K562 (cell line): ENCODE data around the gene CEP85L. TPM values are rescaled to one million over a fixed set of nuclear protein-coding genes. Genes with fewer than 3 reads are reported as not detected.
A peak's percentile ranks its signal among the peaks of the same experiment; 100 is the strongest.

ENCODE experiments used
- ATAC-seq: fragments of 200-7000 bp; cut with Tn5 transposase; 3 replicates; pipeline ENCODE4 v1.9.1; 2020; ENCODE audit warnings: moderate library complexity
- BruUV-seq: library from RNA; stranded (reverse); fragments of 400-500 nt; replicated peaks from 2 replicates; lab custom pipeline; 2021; lab: Mats Ljungman, UMichigan
- CTCF ChIA-PET: fragments of 300-600 bp; formaldehyde crosslinking; extraction: SDS; loops from one replicate; lab custom pipeline; 2021; ENCODE audit warnings: low intra/inter-chr PET ratio; lab: Yijun Ruan, JAX
- POLR2A ChIA-PET: fragments of 300-600, 350-650 bp; sonication (Branson Sonifier 250); formaldehyde crosslinking; extraction: SDS; loops from one replicate; lab custom pipeline; 2021; ENCODE audit warnings: antibody characterized with exemption, inconsistent platforms; lab: Yijun Ruan, JAX
- DNase-seq, 4 experiments: peaks; one replicate each; pipeline versions ENCODE4 v3.0.0 to v3.0.0-alpha.2; 2011 to 2018; ENCODE audit warnings: low spot score in 3 of 4, mixed read lengths in 3 of 4; ENCODE audit errors: extremely low read depth in 1 of 4
- FAIRE-seq: peaks from 2 replicates; lab custom pipeline; 2011; peaks lifted over from hg19 to GRCh38; lab: Jason Lieb, UNC
- H2AFZ ChIP-seq: 2 replicates; pipeline ENCODE4 v1.6.0; 2011; ENCODE audit warnings: low read depth, low read length, control low read depth, inconsistent platforms
- H3K27ac ChIP-seq: fragments of 200-600 bp; 3 replicates; pipeline ENCODE4 v1.8.0; 2011; ENCODE audit warnings: low read depth, mild to moderate bottlenecking, control low read depth, inconsistent platforms, low read length, moderate library complexity, mixed read lengths; ENCODE audit errors: extremely low read depth
- H3K27me3 ChIP-seq, 2 experiments: fragments of 300-600 bp in 1 of 2; 2 replicates in 1 of 2; 3 replicates in 1 of 2; pipeline versions ENCODE4 v1.6.0 to v1.8.0; 2011; ENCODE audit warnings: inconsistent platforms in 2 of 2, low read length in 2 of 2, mild to moderate bottlenecking in 1 of 2, mixed read lengths in 1 of 2, moderate library complexity in 1 of 2; ENCODE audit not compliant: control insufficient read depth in 2 of 2, insufficient read depth in 2 of 2
- H3K36me3 ChIP-seq: fragments of 300-600 bp; 3 replicates; pipeline ENCODE4 v1.8.0; 2011; ENCODE audit warnings: mild to moderate bottlenecking, low read length, inconsistent platforms; ENCODE audit not compliant: control insufficient read depth, insufficient read depth
- H3K4me1 ChIP-seq, 2 experiments: fragments of 200-600 bp in 1 of 2; replicated peaks in 1 of 2; 2 replicates in 1 of 2; 3 replicates in 1 of 2; pipeline versions ENCODE4 v1.5.1 to v1.8.0; 2011; ENCODE audit warnings: inconsistent platforms in 2 of 2, low read length in 2 of 2, mild to moderate bottlenecking in 1 of 2, mixed read lengths in 1 of 2, moderate library complexity in 1 of 2; ENCODE audit not compliant: control insufficient read depth in 2 of 2, insufficient read depth in 2 of 2
- H3K4me2 ChIP-seq: 2 replicates; pipeline ENCODE4 v1.6.1; 2011; ENCODE audit warnings: low read length, control low read depth, inconsistent platforms, mixed read lengths; ENCODE audit not compliant: insufficient read depth
- H3K4me3 ChIP-seq: fragments of 200-600 bp; sonication (generic), shearing (Covaris generic); 2 replicates; pipeline ENCODE4 v1.5.1; 2016; ENCODE audit warnings: control low read depth, inconsistent platforms
- H3K79me2 ChIP-seq: fragments of 200-600 bp; 3 replicates; pipeline ENCODE4 v1.8.0; 2011; ENCODE audit warnings: low read length, inconsistent platforms; ENCODE audit not compliant: control insufficient read depth, insufficient read depth
- H3K9ac ChIP-seq, 2 experiments: 2 replicates each; pipeline versions ENCODE4 v1.6.0 to v1.6.1; 2011; ENCODE audit warnings: low read depth in 2 of 2, low read length in 2 of 2, control low read depth in 1 of 2, inconsistent platforms in 1 of 2, mild to moderate bottlenecking in 1 of 2, mixed read lengths in 1 of 2; ENCODE audit not compliant: insufficient read depth in 1 of 2
- H3K9me1 ChIP-seq: one replicate; pipeline ENCODE4 v1.6.0; 2011; ENCODE audit warnings: inconsistent platforms, mild to moderate bottlenecking, low read length, moderate library complexity; ENCODE audit not compliant: control insufficient read depth, insufficient read depth
- H3K9me3 ChIP-seq: replicated peaks from 2 replicates; pipeline ENCODE4 v1.5.1; 2011; ENCODE audit warnings: low read depth, low read length, inconsistent platforms; ENCODE audit not compliant: control insufficient read depth, insufficient read depth
- H4K20me1 ChIP-seq: replicated peaks from 2 replicates; pipeline ENCODE4 v1.6.1; 2011; ENCODE audit warnings: low read length, inconsistent platforms, mixed read lengths; ENCODE audit not compliant: control insufficient read depth, insufficient read depth
- ESRRA ChIP-seq: fragments of 450-650 bp; IDR thresholded peaks from 2 replicates; pipeline ENCODE4 v1.6.1; 2014; ENCODE audit warnings: low read depth, mild to moderate bottlenecking, moderate library complexity, borderline replicate concordance
- ETV5 ChIP-seq: sonication (generic); formaldehyde crosslinking; IDR thresholded peaks from 2 replicates; pipeline ENCODE4 v1.4.0; 2020; ENCODE audit warnings: low read depth, mild to moderate bottlenecking, missing genetic modification reagents
- NR2F6 ChIP-seq: fragments of 450-650 bp; formaldehyde crosslinking; IDR thresholded peaks from 2 replicates; pipeline ENCODE4 v1.4.0; 2020; ENCODE audit warnings: mild to moderate bottlenecking
- TAL1 ChIP-seq: fragments of 450-650 bp; IDR thresholded peaks from 2 replicates; pipeline ENCODE4 v1.6.1; 2016; ENCODE audit warnings: mild to moderate bottlenecking
- WGBS: fragments of 100-300 bp; shearing (Covaris generic); methylation state at CpG from one replicate; pipeline ENCODE4 v1.1.6; 2016; ENCODE audit warnings: low coverage, mixed read lengths; ENCODE audit not compliant: insufficient coverage; ENCODE audit errors: missing lambda C conversion rate; 5-methylcytosine and 5-hydroxymethylcytosine counted together
- in situ Hi-C: fragments of 300-500 bp; cut with MboI; formaldehyde crosslinking; loops from 4 replicates; pipeline ENCODE4 v1.15.0; 2018; ENCODE audit warnings: inconsistent platforms, mixed read lengths
- intact Hi-C: fragments of 100-400 bp; cut with micrococcal nuclease; formaldehyde crosslinking; loops from 2 replicates; pipeline ENCODE4 v1.14.2; 2022
- polyA plus RNA-seq, 8 experiments: library from polyadenylated mRNA; depleted of rRNA in 4 of 8; stranded (reverse) in 5 of 8; unstranded in 3 of 8; fragments of >200 nt; fragmentation: Nextera tagmentation in 2 of 8; fragmentation: Illumina TruSeq in 1 of 8; extraction: Ambion mirVana in 2 of 8; extraction: Trizol in 1 of 8; gene quantifications; 2 replicates each; pipeline versions ENCODE4 v1.2.1 to v1.2.3, GENCODE V29; 2011 to 2014; ENCODE audit warnings: inconsistent platforms in 1 of 8, missing spikeins in 1 of 8
- total RNA-seq, 7 experiments: library from RNA; depleted of rRNA in 6 of 7; stranded (reverse); fragments of >200 nt in 6 of 7; fragmentation: Illumina TruSeq in 2 of 7; extraction: Trizol in 2 of 7; gene quantifications; 2 replicates each; pipeline versions ENCODE4 v1.2.1 to v1.2.3, GENCODE V29; 2011 to 2021; ENCODE audit warnings: low replicate concordance in 1 of 7
- TF ChIP-seq, protein P1 (sequence below): fragments of 450-650 bp; IDR thresholded peaks from 2 replicates; pipeline ENCODE4 v1.6.1; 2016
- TF ChIP-seq, protein P2 (sequence below): sonication (generic); IDR thresholded peaks from 2 replicates; pipeline ENCODE4 v1.6.1; 2016

Gene CEP85L
- total and polyA plus RNA-seq, 9 of the 15 experiments (the other 6 are each of a cell fraction or from before 2014, with no cell fraction given): 4.5 to 15.8 (median 8.3) TPM

DNA sequence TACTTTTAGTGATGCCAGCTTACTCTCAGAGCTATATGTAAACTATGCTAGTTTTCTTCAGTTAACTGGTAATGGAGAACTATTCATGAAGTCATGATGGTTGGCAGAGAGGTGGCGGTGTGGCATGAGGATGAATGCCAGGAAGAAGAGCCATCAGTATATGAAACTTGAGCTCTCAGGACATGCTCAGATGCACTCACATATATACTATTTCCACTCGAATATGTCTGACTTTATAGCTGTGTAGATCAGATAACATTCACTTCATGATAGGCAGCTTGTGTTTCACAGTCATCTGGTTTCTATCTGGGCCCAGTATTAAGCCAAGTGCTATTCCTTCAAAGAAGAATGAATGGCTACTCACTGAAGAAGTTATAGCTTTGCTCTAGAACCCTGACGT is 46.2 kb upstream of the CEP85L start:
- intact Hi-C loops: no loop called here
- peaks cover 0 to 15% of the 10 kb centered on the region in 2 experiments; a peak in 3 of 5 replicates for H3K4me1 ChIP-seq
- H3K27me3 ChIP-seq: no peaks in the 10 kb centered on the region
- TF ChIP-seq TAL1 (0 out of 2 replicates have a peak, but pooled peaks have one; percentile 19), ESRRA (no peak), NR2F6 (CRISPR knock-in tag) (no peak), ETV5 (CRISPR knock-in tag) (no peak)
- TF ChIP-seq, protein P1, sequence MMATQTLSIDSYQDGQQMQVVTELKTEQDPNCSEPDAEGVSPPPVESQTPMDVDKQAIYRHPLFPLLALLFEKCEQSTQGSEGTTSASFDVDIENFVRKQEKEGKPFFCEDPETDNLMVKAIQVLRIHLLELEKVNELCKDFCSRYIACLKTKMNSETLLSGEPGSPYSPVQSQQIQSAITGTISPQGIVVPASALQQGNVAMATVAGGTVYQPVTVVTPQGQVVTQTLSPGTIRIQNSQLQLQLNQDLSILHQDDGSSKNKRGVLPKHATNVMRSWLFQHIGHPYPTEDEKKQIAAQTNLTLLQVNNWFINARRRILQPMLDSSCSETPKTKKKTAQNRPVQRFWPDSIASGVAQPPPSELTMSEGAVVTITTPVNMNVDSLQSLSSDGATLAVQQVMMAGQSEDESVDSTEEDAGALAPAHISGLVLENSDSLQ: peak; percentile 43; the same call in 1 of the 2 replicates
- TF ChIP-seq, protein P2, sequence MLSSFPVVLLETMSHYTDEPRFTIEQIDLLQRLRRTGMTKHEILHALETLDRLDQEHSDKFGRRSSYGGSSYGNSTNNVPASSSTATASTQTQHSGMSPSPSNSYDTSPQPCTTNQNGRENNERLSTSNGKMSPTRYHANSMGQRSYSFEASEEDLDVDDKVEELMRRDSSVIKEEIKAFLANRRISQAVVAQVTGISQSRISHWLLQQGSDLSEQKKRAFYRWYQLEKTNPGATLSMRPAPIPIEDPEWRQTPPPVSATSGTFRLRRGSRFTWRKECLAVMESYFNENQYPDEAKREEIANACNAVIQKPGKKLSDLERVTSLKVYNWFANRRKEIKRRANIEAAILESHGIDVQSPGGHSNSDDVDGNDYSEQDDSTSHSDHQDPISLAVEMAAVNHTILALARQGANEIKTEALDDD: peak; percentile 39; the same call in 1 of the 2 replicates
- H2AFZ ChIP-seq: no peak overlapping the region
- CTCF ChIA-PET: no interaction called here
- no peak overlapping the region for H3K27ac ChIP-seq
- in situ Hi-C loops: no loop called here
- H3K4me2 ChIP-seq: no peak overlapping the region
- no peaks in the 10 kb centered on the region; the same call in 1 of the 2 replicates for H3K9me3 ChIP-seq
- no peaks in the 10 kb centered on the region for H3K9me1 ChIP-seq
- peaks cover 44% of the 10 kb centered on the region for H3K79me2 ChIP-seq
- POLR2A ChIA-PET: interaction anchor here (0.7 to 3.1 kb wide), 7 partner anchors 10 to 46 kb away, joined by 3 to 29 read pairs (median 4); no protein-coding TSS in a partner anchor
- peaks cover 14% of the 10 kb centered on the region; the same call in 2 of the 3 replicates for H3K36me3 ChIP-seq
- WGBS: 42% methylated on average over 3 of the region's 3 CpGs
- ATAC-seq (peak; percentile 65), DNase-seq (no peak), FAIRE-seq (no peak)
- H4K20me1 ChIP-seq: no peaks in the 10 kb centered on the region
- no TSS peak for BruUV-seq
- H3K4me3 ChIP-seq: no peak overlapping the region
- H3K9ac ChIP-seq: no peak overlapping the region
